ENCODE measurements around the gene CXCR3.
"Not testable (repeated sequence)": the region's sequence is repeated elsewhere in the genome, so short reads cannot be mapped to it uniquely, and the experiment has no call there.

CXCR3 gene

GRCh38 chrX:71581210-71581609 is 37.1 kb downstream of the CXCR3 start:
- Mint-ChIP-seq H3K4me1 (ENCODE audit: low read depth in 2 of 2) (peaks cover 2 to 4% of the 10 kb centered on the region in 2 donors), H3K9me3 (no peaks in the 10 kb centered on the region), H3K27me3 (no peaks in the 10 kb centered on the region), H3K4me3 (no peak overlapping the region), H3K27ac (no peak overlapping the region), H3K36me3 (ENCODE audit: insufficient read depth) (peaks cover 23% of the 10 kb centered on the region)
- ATAC-seq (replicated peaks) = no peak
- DNase-seq = no peak

- H3K4me1 Mint-ChIP-seq (ENCODE audit: low read depth in 2 of 2) = peaks cover 0 to 3% of the 10 kb centered on the region in 2 donors
- H3K36me3 Mint-ChIP-seq (ENCODE audit: insufficient read depth) = peaks cover 30% of the 10 kb centered on the region
- no peak for ATAC-seq (replicated peaks)
These were observed 38.3 kb downstream of the CXCR3 start for GRCh38 chrX:71579990-71580380.

DNA sequence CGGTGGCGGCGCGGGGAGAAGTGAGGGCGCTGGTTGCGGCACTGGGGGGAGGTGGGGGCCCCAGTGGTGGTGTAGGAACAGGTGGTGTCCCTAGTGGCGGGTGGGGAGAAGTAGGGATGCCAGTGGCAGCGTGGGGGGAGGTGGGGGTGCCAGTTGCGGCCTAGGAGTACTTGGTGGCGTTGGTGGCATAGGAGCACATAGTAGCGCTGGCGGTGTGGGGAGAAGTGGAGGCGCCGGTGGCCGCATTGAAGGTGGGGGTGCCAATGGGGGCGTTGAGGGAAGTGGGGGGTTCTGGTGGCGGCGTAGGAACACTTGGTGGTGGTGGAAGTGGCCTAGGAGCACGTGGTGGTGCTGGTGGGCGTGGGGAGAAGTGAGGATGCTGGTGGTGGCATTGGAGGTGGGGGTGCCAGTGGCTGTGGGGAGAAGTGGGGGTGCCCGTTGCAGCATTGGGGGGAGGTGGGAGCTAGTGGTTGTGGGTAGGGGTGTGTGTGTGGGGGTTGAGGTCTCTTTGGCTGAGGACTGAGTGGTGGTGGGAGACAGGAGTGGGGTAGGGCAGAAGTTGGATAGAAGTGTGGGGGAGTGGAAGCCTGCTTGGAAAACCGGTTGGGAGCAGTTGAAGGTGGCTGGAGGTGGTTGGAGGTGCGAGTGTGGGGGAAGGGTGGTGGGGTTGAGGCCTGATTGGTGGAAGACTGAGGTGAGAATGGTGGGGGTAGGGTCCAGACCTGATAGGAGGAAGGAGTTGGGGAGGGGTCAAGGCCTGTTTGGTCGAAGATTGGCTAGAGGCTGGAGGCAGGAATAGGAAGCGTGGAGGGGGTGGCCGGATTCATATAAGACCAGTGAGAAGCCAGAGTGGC is 38.9 kb downstream of the CXCR3 start:
- Mint-ChIP-seq H3K4me3 (no peak overlapping the region), H3K4me1 (ENCODE audit: low read depth in 2 of 2) (peaks cover 0 to 3% of the 10 kb centered on the region in 2 donors), H3K27me3 (no peaks in the 10 kb centered on the region), H3K9me3 (no peaks in the 10 kb centered on the region), H3K27ac (peak overlapping the region; percentile 80 to 90), H3K36me3 (ENCODE audit: insufficient read depth) (peaks cover 36% of the 10 kb centered on the region)
- ATAC-seq (replicated peaks) (peak; percentile 32), DNase-seq (no peak)

More at GRCh38 chrX:71579990-71580380, 38.3 kb downstream of the CXCR3 start:
- no peak overlapping the region for H3K4me3 Mint-ChIP-seq
- DNase-seq = no peak
- H3K27ac Mint-ChIP-seq = peak overlapping the region; percentile 80 to 90
- no peaks in the 10 kb centered on the region for H3K9me3 Mint-ChIP-seq
- H3K27me3 Mint-ChIP-seq = no peaks in the 10 kb centered on the region

GRCh38 chrX:71578253-71579135 is 39.8 kb downstream of the CXCR3 start, which contains the start of gene GCNA:
GCNA (plus strand) TSS chrX:71578437; CDS start chrX:71580822, 2,385 bp downstream.
- Mint-ChIP-seq H3K4me3 (no peak within 1 kb of the TSS), H3K9me3 (no peaks in the 10 kb centered on the region), H3K36me3 (ENCODE audit: insufficient read depth) (peaks cover 45% of the 10 kb centered on the region), H3K27me3 (no peaks in the 10 kb centered on the region), H3K27ac (peak within 1 kb of the TSS; percentile 80 to 90), H3K4me1 (ENCODE audit: low read depth in 2 of 2) (peaks cover 0 to 3% of the 10 kb centered on the region in 2 donors)
- ATAC-seq (replicated peaks) (peak; percentile 27), DNase-seq (no peak)

- Mint-ChIP-seq H3K27ac (peak overlapping the region in 1 of 2 donors; percentile 80), H3K4me3 (no peak overlapping the region), H3K4me1 (ENCODE audit: low read depth in 2 of 2) (peaks cover 0 to 2% of the 10 kb centered on the region in 2 donors), H3K9me3 (no peaks in the 10 kb centered on the region), H3K27me3 (no peaks in the 10 kb centered on the region), H3K36me3 (ENCODE audit: insufficient read depth) (peaks cover 51% of the 10 kb centered on the region)
- no peak for DNase-seq
- no peak for ATAC-seq (replicated peaks)
These were observed 40.6 kb downstream of the CXCR3 start for GRCh38 chrX:71577682-71578081.

- H3K27ac Mint-ChIP-seq = no peak overlapping the region
- no peaks in the 10 kb centered on the region for H3K27me3 Mint-ChIP-seq
- ATAC-seq (replicated peaks) (no peak), DNase-seq (no peak)
- H3K4me3 Mint-ChIP-seq = no peak overlapping the region
- no peaks in the 10 kb centered on the region for H3K9me3 Mint-ChIP-seq
- H3K36me3 Mint-ChIP-seq (ENCODE audit: insufficient read depth) = peaks cover 80% of the 10 kb centered on the region
- H3K4me1 Mint-ChIP-seq (ENCODE audit: low read depth in 2 of 2) = peaks cover 1 to 4% of the 10 kb centered on the region in 2 donors
These were observed 44.7 kb downstream of the CXCR3 start for GRCh38 chrX:71573590-71573989.

GRCh38 chrX:71571390-71571789 is 46.9 kb downstream of the CXCR3 start:
- Mint-ChIP-seq H3K27ac (peak overlapping the region in 1 of 2 donors; percentile 60), H3K36me3 (ENCODE audit: insufficient read depth) (peaks cover 97% of the 10 kb centered on the region)
- not testable (repeated sequence) for H3K4me3 Mint-ChIP-seq

More at GRCh38 chrX:71571390-71571789, 46.9 kb downstream of the CXCR3 start:
- DNase-seq; H3K9me3 Mint-ChIP-seq; ATAC-seq (replicated peaks); H3K27me3 Mint-ChIP-seq; H3K4me1 Mint-ChIP-seq (ENCODE audit: low read depth in 2 of 2): not testable (repeated sequence)

Data from effector memory CD8-positive, alpha-beta T cell (primary cell).